ENCODE data around the gene SLC25A47.
"Not testable (repeated sequence)": the region's sequence is repeated elsewhere in the genome, so short reads cannot be mapped to it uniquely, and the experiment has no call there.

SLC25A47 gene, protein sequence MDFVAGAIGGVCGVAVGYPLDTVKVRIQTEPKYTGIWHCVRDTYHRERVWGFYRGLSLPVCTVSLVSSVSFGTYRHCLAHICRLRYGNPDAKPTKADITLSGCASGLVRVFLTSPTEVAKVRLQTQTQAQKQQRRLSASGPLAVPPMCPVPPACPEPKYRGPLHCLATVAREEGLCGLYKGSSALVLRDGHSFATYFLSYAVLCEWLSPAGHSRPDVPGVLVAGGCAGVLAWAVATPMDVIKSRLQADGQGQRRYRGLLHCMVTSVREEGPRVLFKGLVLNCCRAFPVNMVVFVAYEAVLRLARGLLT

DNA sequence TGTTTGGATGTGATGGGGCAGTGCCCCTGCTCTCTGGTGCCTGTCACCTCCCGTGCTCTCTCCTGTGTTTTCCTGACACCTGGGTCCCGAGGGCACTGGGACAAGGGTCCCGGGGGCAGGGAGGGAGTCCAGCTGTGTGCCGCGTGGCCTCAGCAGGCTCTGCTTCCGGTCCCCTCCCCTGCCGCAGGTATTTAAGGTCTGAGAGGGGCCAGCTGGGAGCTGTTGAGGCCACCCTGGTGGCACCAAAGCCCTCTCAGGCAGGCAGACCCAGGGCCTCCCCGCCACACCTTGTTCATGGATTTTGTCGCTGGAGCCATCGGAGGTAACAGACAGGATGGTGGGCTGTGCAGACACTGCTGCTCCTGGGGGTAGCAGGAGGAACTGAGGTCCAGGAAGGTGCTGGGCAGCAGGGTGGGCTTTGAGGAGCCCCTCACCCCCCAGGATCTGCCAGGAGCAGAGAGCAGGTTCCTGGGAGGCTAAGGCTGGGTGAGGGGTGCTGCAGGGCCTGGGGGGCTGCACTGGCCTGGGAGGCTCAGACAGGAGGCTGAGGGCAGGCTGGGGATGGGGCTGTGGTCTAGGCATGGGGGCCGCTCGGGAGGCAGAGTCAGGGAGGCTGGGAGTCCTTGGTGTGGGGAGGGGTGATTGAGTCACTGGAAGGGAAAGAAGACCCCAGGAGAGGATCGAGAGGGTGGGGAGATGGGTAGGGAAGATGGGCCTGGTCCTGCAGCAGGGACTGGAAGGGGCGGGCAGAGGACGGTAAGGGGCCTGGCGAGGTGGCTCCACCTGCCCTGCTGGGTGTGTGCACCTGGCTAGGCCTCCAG lies at the start of gene SLC25A47:
SLC25A47 (plus strand) TSS at position 219 of the 821 bp plus-strand sequence; CDS start at position 295, 76 bp downstream.
- DNase-seq: no peak

DNA sequence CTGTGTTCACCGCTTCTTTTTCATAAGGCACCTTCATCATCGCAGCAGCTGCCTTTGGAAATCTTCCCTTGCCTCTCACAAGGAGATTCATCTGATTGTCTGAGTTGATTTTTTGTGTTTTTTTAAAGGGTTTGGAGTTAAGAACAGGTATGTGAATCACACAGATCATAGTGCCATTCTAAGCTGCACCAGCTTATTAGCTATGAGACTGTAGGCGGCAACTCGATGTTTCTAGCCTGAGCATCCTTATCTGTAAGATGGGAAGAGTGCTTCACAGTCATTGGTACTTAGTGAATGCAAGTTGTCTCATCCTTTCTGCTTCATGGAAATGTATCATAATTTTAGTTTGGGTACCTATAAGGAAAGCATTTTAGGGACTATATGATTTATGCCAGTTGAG lies 48.9 kb upstream of the SLC25A47 start:
- no peak for DNase-seq

DNA sequence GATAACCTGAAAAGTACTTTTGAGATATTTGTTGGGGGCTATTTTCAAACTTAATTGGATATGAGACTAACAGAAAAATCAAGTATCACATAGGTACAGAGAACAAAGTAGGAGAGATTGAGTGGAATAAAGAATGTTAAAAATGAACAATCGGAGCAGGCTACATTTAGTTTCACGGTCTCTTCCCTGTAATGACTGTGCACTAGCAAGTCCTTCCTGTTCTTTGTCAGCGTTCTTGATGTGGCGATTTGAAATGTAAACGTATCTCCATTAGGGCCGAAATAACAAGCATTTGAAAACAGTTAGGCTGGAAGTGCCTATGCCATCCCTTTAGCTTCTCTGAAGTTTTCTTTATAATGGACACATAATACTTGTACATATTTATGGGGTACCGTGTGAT lies 47.9 kb upstream of the SLC25A47 start:
- no peak for DNase-seq

DNA sequence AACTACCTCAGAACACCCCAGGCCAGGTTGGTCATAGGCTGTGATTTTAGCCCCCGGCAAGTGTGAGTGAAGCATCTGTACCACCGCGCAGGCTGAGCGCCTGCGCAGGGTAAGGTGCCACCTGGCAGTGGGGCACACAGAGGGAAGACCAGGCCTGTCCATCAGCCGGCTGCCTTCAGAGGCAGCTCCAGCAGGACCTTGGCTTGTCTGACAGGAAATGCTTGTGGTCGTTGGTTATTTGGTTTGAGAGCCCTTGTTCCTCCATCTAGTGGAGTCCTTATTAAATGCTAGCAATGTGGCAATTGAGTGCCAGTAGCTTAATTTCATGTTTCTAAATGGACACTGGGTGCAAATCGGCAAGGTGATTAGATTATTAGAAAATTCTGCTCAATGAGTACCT lies 44.4 kb upstream of the SLC25A47 start:
- peak; percentile 5 for DNase-seq

DNA sequence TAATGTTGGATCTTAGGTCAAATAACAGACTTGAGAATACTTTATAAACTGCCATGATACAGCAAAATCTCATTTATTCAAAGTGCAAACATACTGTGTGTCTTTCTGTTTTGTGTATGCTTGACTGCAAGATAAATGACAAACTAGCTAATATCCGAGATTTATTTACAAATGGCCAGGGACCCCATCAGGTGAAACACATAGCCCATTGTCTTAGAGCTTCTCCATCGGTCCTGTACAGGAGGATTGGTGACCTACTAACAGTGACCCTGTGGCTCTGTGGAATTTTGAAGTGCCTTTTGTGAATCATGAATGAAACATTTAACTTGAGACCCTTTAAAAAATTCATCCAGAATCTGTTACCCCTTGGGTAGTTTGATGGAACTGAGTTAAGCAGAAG lies 44.0 kb upstream of the SLC25A47 start:
- no peak for DNase-seq

DNA sequence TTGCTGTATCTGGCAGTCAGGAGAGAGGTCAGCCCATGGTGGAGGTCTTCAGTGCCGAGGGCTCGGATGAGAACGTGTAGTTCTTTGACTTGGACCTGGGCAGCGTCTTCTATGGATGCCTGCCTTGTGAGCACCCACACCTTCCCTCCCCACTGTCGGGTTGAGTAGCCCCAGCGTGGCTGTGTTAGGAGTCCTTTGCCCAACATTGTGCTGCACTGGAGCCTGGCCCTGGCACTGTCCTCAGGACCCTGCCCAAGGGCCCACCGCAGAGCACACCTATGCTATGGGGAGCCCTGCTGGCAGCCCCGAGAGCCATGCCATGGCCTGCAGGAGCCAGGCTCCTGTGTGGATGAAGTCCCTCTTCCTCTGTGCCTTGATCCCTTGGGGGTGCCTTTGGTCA lies 43.6 kb upstream of the SLC25A47 start:
- DNase-seq: no peak

DNA sequence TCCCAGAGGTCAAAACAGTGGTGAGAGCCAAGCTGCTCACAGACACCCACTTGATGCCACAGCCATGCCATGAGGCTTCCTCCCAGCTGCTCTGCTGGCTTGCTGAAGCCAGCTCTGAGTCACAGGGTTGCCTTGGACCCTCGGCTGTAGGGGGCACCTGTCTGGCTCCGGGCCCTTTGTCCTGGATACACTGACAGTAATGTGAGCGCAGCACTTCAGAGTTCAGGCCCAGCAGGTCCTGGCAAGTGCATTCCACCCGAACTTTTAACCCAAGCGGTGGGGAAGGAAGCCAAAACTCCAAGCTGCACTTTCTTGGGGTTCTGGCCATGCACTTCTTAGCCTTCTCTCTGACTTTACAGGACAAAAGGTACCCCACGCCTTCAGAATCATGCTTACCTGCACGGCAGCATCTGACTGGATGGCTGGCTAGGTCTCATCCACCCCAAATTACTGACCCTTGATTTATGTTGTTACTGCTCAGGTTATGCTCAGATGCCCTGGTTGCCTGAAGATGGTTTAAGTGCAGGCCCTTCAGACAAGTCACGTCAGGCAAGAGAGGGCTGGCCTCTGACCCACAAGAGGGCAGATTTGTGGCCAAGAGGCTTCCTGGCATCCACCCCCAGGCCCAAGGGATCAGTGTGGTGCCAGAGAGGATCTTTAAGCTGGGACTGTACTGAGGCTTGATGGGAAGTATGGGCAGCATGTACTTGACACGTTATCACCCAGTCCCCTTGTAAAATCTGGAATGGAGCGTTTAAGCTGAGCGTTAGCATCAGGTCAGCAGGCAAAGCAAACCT lies 41.7 kb upstream of the SLC25A47 start:
- no peak for DNase-seq

DNA sequence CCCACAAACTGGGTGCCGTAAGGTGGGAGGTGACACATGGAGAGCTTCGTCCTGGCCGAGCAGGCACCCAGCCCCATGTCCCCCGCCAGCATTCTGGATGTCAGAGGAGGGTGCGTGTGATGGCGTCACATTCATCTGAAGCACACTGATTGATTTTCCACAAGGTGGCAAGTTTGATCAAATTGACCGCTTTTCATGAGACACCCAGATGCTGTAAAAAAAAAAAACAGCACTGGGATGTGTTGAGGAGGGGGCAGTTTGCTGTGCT lies 41.1 kb upstream of the SLC25A47 start:
- DNase-seq: no peak

DNA sequence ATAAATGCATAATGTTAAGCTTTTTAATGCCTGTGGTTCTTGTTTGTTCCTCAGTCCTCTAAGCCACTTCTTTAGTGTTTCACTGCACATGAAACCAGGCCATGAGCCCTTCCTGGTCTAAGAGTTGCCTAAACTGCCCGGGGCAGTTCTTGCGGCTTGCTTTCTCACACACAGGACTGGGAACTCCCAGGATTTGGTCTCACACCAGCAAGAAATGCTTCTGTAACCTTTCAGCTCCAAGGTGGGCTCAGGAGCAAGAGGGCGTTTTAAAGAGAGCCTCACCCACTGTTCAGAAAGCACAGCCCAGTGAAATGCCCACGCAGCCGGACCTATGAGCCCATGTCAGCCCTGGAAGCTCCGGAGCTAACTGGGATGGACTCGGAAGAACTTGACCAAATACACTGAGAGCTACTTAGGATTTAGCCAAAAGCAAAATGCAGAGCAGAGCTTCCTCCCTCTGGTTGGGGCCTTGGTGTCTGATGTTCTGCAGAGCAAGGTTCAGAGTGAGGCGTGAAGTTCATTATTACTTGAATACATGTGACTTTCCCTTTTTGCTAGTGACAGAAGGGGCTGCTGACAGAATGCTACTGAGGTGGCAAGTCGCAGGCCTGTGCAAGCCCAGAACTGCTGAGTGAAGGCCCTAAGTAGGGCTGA lies 40.2 kb upstream of the SLC25A47 start:
- no peak for DNase-seq

DNA sequence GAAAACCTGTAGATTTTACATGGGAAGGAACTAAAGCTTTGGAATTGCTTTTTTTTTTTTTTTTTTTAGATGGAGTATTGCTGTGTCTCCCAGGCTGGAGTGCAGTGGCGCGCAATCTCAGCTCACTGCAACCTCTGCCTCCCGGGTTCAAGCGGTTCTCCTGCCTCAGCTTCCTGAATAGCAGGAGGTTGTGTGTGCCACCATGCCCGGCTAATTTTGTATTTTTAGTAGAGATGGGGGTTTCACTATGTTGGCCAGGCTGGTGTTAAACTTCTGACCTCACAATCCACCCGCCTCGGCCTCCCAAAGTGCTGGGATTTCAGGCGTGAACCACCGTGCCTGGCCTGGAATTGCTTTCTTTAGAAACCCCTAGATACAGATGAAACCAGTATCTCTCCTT lies 39.7 kb upstream of the SLC25A47 start:
- not testable (repeated sequence) for DNase-seq

DNA sequence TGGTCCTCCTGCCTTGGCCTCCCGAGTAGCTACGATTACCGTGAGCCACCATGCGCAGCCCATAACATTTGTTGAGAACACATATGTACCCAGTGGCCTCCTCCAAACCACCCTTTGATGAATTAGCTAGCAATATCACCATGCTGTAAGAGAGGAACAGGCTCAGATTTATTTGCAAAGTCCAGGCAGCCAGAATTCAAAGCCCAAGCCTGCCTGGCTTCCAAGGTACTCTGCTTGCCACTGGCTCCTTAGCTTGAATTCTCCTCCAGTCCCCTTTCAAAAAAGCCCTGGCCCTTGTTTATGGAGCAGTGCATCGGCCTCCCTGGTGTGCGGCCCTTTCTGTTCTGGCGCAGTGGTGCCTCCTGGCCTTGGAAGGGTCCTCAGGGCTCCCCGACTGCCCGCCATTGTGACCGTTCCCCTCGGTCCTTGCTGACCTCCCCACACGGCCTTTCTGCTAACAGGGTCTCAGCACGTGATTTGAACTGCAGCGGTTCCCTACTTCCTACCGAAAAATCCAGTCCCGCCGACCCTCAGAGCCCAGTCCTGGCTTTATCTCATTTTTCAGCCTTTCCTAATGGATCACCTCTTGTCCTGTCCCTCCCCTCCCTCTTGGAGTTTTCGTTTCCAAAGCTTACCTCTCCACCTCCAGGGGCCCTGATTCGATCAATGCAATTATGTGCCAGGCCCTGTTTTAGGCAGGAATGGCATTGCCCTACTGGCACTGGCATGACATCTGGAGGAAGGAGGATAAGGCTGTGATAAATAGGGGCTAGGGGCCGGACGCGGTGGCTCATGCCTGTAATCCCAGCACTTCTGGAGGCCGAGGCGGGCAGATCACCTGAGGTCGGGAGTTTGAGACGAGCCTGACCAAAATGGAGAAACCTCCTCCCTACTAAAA lies 38.9 kb upstream of the SLC25A47 start:
- no peak for DNase-seq

DNA sequence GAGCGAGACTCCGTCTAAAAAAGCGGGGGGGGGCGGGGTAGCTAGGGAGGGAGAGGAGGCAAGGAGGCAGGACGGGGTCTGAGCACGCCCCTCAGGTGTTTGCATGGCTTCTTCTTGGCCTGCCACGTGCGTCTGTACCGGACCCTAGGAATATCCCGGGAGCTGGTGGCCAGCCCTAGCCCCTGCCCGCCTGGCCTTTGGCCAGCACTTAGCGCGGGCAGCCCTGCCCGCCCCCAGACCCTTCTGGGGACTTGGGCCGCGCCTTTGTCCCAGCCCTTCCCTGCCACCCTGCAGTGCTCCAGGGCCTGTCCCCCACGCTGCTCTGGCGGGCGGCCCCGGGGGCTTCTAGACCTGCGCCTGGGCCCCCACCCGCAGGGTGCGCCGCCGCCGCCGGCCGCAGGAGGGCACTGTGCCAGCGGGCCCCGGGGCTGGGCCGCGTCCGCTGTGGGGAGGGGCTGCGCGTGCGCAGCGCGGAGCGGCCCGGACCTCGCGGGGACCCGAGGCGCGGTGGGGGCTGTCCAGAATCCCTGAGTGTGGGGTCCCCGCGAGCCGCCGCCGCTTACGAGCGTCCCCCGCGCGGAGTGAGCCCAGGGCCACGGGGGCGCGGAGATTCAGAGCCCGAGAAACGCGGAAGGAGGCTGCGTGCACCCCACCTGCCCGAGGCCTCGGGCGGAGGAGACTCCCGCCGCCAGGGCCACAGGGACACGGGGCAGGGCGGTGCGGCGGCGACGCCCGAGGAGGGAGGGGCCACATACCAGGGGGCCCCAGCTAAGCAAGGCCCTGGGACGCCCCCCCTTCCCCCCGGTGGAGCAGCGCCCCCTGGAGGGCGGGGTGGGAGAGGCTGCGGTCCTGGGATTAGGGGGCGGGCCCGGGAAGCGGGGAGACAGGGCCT lies 37.9 kb upstream of the SLC25A47 start:
- DNase-seq: peak; percentile 23

DNA sequence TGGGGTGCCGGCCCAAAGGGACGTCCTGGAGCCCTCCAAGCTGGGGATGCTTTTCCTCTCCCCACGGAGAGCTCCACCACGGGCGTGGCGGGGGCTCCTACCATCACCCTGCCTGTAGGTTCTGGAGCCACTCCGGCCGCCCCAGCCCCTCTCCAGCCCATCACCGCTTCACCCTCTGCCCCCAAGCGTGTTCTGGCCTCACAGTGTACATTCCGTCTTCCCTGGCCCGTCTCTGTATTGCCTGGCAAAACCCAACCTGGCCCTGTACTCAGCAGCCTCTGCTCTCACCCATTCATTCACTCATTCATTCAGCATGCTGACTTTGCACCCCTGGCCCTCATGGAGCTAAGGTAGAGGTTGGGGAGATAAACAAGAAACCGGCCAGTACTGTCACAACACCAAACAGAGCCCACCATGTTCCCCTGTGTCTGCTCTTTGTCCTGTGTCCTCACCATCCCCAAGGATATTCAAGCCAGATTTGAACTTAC lies 37.2 kb upstream of the SLC25A47 start:
- no peak for DNase-seq

DNA sequence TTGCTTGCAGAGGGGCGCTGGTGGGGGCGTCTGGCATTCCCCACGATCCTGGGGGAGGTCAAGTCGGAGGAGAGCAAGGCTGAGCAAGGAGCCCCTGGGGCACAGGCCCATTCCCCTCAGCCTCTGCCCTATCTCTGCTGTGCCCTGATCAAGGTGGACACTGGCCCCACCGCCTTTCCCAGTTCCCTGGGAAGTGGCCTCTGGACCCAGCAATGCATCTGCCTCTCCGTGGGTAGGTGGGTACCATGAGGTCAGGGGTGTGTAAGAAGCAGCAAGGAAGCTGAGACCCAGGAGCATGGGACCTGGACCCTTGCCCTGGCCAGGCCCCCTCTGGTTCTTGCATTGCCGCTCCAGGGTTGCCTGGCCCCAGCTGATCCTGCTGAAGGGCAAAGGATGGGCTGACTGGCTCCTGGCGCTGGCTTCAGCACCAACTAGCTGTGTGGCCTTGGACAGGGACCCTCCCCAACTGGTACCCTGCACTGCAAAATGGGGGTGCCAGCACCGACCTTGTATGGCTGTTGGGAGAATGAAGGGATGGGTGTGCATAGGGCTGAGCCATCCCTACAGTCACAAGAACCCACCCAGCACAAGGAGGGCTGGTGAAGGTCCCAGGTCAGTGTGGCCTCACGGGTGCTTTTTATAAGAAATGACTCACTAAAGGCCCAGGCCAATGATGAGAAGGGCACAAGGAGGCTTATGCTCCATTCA lies 36.5 kb upstream of the SLC25A47 start:
- no peak for DNase-seq

DNA sequence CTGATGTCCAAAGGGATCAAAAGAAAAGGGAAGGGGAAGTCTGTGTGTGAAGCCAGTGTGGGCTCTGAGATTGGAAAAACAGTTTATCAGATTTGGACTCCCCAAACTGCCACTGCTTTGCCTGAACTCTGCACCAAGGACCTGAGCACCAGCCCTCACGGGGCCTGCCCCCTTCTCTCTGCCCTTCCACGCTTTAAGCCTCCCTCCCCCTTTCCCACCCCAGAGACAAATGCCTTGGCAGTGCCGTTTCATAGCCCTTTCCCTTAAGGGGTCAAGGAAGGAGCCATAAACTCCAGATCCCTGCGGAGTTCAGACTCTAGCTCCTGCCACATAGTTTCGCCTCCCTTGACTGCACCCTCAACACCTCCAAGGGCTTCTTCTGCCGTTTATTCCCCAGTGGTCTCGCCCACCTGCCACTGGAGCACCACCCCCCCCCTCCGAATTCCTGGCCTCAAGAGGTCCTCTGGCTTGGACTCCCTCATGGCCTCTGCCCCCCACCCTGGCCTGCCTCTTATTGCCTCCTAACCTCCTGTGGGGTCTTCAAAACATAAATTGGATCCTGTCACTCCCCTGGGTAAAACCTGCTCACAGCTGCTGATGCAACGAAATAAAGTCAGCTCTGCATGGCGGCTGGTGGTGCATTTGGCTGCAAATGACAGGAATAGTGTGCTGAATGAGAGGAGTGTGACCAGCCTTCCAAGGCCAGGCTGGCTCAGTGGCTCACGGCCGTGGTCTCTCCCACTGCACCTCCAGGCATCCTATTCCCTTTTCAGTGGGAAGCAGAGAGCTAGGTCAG lies 35.7 kb upstream of the SLC25A47 start:
- DNase-seq: no peak

DNA sequence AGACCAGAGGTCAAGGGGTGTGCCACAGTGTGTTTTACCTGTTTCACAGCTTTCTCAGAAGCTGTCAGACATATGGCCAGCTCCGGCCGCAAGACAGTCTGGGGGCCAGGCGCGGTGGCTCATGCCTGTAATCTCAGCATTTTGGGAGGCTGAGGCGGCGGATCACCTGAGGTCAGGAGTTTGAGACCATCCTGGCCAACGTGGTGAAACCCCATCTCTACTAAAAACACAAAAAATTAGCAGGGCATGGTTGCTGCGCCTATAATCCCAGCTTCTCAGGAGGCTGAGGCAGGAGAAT lies 35.2 kb upstream of the SLC25A47 start:
- not testable (repeated sequence) for DNase-seq

DNA sequence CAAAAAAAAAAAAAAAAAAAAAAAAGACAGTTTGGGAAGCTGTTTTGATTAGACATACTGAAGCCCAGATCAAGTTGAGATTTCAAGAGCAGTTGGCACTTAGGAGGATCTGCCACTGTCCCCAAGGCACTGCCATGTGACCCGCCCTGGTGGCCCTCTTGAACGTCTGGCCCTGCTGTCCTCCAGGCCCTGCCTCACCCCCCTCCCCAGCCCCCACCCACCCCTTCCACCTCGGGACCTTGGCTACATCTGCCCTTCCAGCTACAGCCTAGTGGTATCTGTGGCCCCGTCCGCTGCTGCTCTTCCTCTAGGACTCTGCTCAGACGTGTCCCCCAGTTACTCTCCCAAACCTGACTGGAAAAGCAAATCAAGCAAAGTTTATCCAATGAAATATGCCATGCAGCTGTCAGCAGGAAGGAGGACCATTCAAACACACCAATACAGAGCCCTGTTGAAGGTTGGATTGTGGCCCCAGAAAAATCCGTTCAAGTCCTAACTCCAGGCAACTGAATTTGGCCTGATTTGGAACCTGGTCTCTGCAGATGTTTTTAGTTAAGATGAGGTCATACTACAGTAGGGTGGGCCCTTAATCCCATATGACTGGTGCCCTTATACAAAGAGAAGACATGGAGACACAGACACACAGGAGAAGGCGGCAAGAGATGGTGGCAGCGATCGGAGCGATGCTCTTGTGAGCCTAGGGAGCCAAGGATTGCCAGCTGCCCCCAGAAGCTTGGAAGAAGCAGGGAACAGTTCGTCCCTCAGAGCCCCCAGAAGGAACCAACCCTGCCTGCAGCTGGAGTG lies 34.6 kb upstream of the SLC25A47 start:
- DNase-seq: no peak

DNA sequence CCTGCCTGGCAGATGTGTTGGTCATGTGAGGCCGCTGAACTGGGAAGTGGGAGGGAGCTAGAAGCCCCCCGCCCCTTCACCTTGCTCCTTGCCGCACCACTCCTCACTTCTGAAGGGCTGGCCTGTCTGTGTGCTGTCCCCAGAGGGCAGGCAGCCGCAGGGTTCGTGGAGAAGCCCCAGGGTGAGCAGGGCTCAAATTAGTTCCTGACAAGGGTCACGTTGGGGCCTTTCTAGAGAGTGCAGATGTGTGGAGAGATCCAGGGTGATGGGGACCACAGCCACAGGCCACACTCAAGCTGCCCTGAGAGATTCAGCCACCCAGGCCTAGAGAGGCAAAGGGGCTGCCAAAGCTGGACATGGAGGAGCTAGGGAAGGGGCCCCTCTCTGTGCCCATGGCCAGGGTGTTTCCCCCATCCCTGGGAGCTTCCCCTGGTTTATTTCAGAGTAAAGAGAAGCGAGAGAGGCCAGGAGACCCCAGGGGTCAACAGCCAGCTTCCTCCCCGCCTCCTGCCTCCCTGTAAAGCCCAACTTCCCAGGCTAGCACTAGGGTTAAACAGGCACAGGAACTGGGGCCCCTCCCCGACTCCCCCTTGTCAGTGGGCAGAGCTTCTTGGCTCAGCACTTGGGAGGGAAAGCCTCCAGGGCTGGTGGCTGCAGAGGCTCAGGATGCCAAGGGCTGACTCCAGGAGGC lies 33.1 kb upstream of the SLC25A47 start:
- DNase-seq: no peak
